NCI-H524 (cell line): Measurements from ENCODE around the gene SAMD8.
"Not testable (repeated sequence)": the region's sequence is repeated elsewhere in the genome, so short reads cannot be mapped to it uniquely, and the experiment has no call there.

Experiments
- DNase-seq, 2 experiments: peaks; one replicate each; lab custom pipeline; 2025; lab: John Stamatoyannopoulos, UW

Gene SAMD8

DNA sequence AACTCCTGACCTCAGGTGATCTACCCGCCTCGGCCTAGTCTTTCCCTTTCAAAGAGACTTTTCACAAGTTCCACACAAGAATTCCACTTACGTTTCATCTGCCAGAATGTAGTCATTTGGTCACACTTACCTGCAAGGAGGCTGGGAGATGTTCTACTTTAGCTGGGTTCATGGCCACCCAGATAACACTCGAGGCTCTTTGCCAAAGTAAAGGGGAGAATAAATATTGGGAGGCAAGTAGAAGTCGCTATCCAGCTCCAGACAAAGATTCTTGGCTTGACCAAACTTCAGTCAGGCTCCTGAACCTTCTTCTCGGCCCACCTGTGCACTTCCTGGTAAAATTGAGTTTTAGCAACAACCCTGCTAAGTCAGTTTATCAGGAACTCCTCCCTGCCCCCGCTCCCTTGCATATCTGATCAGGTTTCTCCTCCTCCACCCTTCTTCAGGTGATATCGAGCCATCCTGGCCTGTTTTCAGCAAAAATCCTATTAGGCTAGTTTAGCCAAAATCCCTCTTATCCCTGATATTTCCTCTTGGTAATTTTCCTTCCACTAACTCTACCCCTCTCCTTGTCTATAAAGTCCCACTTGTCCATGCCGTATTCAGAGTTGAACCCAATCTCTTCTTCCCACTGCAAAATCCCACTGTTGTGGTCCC lies 25.1 kb upstream of the SAMD8 start:
- DNase-seq = no peak

DNA sequence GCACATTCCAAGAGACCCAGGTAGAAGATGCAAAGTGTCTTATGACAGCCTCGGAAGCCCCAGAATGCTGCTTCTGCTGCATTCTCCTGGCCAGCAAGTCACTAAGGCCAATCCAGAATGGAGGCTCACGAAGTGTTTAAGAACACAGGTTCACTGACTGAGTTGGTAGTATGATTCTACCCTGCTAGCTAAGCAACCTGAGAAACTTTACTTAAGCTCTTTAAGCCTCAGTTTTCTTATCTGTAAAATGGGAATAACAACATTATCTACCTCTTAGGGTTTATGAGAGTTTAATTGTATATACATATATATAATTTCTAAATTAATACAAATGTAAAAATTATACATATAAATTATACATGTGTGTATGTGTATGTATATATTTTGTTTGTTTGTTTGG lies 22.8 kb upstream of the SAMD8 start:
- no peak for DNase-seq

DNA sequence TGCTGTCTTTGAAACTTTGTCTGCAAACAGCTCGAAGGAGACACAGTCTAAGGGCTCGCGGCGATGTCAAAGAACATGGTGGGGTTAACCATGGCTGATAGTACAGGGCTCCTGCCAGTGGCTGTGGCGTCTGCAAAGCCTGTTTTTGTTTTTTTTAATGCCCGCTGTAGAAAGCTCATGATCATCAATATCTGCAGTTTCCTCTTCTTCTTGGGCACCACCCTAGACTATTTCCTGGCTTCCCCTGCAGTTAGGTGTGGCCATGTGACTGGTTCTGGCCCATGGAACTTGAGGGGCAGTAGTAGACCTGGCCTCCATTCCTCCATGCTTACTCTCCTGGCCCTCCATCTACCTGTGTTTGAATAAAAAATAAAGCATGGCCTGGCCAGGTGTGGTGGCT lies 21.8 kb upstream of the SAMD8 start:
- DNase-seq = no peak

DNA sequence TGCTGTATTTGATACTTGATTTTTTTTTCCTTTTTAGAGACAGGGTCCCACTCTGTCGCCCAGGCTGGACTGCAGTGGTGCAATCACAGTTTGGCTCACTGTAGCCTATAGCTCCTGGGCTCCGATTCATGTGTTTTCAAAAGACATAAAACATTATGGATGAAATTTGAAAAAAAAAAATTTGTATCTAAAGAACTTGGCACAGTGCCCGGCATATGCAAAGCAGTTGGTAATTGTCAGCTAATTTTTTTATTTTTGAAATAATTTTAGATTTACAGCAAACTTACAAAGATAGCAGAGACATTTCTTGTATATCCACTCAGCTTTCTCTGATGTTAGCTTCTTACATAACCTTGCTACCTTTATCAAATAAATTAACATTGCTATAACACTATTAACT lies 20.3 kb upstream of the SAMD8 start:
- DNase-seq = no peak

DNA sequence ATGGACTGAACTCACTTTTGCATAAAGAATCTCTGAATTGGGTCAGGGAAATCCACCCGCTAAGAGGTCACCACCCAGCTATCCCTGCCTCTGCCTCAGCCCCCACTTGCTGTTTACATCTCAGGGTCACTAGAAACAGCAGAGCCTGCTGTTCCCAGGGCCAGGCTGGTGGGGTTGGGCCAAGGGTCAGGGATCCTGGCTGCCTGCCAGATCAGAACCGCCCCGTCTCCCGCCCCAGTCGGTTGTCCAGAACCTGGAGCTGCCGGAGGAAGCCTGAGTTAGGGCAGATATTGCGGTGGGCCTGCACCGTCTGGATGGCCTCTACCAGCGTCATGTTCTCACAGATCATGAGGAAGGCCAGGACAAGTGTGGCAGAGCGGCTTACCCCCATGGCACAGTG lies 17.0 kb upstream of the SAMD8 start:
- DNase-seq = no peak

DNA sequence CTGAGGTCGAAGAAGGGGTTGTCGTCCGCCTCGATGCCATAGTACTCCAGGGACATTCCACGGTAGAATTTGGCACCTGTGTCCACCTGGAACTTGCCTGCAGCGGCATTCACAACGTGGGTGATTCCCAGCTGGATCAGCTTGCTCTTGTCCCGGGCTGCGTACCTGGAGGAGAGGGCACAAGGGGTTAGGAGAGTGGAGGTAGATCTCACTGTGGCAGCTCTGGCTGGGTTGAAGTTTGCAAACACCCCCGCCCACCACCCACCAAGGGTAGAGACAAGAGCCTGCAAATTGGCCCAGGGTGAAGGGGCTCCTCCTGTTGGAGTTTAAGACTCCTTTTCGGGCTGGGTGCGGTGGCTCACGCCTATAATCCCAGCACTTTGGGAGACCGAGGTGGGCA lies 15.8 kb upstream of the SAMD8 start:
- no peak for DNase-seq

DNA sequence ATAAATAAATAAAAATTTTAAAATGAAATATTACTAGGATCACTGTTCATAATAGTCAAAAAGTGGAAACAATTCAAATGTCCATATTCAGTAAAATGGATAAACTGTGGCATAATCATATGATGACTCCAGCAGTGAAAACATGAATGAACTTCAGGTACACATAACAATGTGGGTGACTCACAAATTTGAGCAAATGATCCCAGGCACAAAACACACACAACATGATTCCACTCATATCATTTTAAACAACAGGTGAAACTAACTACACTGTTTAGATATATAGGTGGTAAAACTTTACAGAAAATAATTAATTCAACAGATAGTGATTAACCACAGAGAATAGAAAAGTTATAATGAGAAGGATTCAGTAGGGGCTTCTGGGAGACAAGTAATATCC lies 14.7 kb upstream of the SAMD8 start:
- DNase-seq = no peak

DNA sequence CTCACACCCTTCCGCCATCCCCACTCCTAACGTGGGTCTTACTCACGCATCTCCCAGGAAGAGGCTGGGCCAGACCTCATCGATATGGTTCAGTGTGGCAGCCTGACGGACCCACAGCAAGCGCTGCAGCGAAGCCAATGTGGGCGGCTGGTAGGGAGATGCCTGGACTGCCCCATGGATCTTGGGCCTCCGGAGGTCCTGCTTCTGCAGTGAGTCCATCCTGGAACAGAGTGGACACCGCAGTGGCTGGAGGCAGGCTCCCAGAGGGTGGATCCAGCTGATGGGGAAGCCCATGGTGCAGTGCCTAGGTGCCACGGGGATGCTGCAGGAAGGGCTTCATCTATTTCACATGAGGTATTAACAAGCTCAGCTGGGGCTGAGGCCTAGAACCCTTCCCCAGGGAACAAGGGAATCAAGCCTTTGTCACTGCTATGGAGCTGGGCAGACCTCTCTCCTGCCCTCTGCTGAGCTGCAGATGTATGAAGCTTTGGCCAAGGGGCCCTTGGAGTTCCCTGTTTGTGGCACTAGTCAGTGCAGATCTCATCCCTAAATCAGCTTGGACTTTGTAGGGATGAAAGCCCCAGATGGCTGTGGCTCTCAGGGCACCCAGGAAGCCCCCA lies 13.7 kb upstream of the SAMD8 start:
- DNase-seq = peak in 1 of 2 experiments; percentile 25

DNA sequence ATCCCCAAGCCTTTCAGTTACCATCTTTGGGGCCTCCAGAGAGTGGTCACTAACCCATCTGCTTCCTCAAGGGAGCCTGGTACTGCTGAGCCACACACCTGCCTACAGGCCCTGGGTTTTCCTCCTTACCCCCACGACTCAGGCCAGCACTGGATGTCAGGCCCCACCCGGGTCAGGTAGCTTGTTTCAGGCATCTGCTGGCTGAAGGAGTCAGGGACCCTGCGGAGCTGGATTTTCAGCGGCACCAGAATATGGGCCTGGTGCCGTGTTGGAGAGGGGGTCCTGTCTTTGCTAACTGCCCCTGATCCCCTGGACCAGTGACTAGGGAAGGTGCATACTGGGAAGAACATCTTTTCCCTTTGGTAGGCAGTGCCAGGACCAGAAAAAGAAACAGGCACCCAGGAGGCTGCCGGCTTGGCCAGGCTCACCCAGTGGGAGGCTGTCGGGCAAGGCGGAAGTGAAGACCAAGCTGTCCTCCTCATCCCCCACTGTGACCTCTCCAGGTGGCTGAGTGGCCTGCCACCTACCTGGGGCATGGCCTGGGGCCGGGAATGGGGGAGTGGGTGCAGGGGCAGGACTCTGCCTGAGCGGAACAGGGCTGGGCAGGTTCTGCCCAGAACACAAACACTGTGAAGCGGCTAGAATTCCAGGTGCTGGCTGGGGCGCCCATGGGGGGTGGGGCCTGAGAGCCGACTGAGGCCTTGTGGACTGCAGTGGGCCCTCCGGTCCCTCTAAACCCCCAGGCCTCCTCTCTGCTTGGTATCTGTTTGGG lies 12.4 kb upstream of the SAMD8 start:
- no peak for DNase-seq

DNA sequence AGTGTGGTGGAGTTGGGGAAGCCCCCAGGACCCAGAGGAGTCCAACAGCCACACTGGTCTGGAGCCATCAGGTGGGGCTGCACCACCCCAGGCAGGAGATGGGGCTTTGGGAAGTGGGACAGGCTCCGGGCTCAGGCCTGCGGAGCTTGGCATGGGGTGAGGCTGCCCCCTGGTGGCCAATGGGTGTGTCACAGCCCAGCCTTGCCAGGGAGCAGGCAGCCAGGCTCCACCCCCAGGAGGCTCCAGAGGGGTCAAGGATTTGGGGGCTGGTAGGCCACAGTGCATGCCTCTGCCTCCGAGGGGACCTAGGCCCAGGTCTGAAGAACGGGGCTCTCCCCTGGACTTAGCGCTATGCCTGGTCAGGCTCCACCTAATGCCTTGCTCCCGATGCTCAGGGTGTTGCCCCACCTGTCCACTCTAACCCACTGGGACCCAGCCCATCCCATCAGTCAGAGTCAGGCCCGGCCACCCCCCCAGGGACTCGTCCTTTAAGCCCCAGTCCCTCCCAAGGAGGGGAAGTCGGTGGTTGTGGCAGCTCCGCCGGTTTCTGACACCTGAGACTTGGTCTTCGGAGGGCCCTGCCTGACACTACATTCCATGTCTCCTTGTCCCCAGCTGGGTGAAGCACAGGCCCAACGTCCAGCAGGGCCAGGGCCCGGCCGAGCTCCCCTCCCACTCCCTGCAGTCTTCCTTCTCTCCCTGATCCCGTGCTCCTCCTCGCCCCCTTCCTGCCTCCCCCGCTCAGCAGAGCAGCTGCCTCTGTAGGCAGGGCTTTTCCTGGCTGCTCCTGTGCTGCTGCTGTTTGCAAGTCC lies 11.3 kb upstream of the SAMD8 start:
- peak in 1 of 2 experiments; percentile 21 for DNase-seq

DNA sequence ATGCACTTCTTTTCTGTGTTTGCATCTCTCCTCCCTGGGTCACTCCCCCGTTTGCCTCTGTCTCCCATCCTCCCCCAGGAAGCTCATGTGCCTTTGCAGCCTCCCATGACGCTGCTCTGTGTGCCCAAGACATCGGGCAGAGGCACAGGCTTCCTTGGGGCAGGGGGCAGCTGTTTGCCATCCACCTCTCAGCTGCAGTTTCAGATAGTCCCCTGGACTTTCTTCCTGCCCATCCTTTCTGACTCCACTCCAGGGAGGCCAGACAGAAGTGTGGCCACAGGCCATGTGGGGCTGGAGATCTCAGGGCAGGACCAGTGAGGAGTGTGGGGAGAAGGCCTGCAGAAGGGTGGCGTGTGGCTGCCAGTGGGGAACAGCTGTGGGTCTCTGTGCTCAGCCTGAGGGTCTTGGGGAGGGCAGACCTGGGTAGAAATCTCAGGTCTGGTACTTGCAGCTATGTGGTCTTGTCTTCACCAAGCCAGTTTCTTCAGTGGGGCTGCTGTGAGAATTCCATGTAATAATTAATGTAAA lies 10.6 kb upstream of the SAMD8 start:
- no peak for DNase-seq

DNA sequence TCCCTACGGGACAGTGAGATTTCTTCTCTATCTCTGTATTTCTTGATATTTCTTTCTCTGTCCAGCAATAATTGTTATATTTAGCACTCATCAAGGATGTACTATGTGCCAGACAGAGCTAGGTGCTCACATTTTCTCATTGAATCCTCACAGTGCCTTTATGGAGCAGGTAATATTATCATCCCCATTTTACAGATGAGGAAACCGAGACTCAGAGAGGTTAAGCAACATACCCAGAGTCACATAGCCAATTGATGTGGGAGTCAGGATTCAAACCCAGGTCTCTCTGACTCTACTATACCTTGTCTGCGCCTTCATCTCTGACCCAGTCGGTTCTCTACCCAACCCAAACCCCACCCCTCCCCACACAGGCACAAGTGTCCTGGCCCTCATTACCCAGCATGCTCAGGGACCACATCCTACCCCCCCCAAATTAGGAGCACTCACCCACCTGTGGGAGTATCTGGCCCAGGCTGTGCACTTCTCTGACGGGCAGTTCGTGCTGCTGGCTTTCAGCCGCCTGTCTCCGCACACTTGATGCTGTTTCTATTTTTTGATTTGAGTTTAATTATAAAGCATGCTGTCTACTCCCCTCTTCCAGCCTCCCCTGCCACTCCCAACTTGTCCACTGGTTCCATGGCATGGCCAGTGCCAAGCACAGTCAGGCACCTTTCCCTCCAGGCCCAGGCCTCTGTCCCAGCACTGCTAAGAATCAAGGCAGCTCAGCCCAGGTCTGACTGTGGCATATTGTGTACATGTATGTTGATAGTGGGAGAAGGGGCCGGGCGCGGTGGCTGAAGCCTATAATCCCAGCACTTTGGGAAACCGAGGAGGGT lies 9.8 kb upstream of the SAMD8 start:
- no peak for DNase-seq

DNA sequence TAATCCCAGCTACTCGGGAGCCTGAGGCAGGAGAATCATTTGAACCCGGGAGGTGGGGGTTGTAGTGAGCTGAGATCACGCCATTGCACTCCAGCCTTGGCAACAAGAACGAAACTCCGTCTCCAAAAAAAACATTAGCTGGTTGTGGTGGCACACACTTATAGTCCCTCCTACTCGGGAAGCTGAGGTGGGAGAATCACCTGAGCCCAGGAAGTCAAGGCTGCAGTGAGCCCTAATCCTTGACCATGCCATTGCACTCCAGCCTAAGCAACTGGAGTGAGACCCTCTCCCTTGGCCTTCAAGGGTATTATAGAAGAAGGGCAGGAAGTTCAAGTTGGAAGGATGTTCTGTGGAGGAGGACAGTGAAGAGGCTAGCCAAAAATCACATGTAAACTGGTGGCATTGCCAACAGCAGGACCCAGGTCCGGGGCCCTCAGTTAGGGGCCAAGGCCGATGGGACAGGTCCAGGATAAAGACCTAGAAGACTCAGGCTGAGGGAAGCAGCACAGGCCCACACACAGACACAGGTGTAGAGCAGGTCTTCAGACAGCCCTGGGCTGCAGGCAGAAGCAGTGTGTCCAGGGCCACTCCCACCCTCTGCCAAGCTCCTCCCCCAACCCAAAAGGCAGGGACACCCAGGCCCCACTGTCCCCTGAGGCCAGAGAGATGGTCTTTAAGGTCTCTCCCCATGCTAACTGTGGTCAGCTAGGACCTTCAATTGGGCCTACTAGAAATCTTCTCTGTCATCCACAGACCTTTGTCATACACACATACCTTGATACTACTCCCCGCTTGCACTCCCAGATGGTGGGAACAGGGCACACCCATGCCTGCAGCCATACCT lies 8.4 kb upstream of the SAMD8 start:
- no peak for DNase-seq

DNA sequence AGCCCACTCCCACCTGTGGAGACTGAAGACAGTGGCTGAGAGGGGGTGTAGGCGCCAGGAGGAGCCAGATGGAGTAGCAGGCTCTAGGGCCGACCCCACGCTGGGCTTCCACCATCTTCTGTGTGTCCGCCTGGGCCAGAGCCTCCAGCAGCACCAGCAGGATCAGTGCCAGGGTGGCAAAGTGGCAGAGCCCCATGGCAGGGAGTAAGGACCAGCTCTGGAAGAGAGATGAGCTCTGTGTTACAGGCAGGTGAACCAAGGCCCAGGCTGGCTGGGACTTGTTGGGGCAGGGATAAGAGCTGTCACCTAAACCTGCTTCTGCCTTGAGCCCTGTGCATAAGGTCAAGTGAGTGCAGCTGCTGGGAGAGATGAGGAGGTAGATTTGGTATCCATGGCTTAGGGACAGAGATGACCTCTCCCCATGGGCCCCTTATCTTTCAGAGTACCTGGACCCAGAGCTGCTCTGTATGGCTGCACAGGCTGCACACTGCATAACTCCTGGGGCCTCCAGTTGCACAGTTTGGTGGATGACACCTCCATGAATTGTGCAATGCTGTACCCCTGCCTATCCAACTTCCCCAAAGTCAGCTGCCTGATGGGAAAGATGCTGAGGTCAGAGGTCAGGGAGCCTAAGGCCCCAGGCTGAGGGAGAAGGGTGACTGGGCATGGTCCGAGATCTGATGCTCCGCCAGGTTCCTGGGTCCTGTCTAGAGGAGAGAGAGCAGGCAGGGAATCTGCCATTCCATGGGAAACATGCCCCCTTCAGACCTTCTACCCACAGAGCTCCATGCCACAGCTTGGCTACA lies 7.4 kb upstream of the SAMD8 start:
- no peak for DNase-seq

DNA sequence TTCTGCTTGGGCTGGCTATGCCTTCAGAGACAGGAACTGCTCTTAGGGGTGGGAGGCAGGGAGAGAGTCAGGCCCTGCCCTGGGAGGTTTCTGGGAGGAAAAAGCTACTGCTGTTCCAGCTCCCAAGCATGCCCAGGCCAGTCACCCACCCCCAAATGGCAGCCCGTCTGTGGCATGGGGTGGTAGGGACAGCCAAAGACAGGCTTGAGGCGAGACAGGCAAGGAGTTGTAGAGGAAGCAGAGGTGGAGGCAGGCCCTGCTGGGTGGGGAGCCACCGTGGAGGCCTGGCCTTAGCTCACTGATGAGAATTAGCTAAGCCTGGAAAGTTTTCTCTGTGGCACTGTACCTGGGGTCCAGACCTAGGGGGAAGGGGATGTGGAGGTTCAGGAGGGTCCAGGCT lies 6.6 kb upstream of the SAMD8 start:
- DNase-seq = no peak

DNA sequence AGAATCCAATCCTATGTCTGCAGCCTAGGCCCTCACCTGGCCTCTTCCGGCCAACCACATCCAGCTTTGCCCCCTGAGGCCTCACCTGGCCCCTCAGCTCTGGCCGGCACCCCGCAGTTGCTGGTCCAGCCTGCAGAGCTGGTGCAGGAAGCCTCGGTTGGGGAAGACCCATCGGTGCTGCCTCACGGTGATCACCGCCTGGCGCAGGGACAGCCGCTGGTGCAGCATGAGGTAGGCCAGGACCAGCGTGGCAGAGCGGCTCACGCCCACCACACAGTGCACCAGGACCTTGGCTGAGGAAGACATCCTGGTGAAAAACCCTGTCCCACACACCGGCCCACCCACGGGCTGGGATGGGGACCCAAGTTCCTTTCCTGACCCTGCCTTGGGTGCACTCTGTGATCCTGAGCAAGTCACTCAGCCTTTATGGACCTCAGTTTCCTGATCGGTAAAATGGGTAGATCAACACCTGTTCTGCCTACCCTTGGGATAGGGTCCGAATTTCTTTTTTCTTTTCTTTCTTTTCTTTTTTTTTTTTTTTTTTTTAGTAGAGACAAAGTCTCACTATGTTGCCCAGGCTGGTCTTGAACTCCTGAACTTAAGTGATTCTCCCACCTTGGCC lies 5.8 kb upstream of the SAMD8 start:
- no peak for DNase-seq

DNA sequence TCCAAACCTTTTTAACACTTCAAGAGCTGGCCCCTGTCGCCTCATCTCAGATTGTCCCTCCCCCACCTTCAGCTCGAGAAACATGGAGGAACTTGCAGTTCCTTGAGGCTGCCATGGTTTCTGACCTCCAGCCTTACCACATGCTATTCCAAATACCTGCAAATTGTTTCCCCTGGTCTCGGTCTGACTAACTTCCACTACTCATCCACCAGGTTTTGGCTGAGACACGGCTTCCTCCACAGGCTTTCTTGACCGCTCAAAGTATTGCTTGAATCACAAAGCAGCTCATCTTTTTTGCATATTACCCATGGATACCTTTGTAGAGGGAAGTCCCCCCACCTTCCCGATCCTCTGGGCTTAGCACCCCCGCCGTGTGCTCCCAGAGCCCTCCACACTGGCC lies 5.2 kb upstream of the SAMD8 start:
- no peak for DNase-seq

DNA sequence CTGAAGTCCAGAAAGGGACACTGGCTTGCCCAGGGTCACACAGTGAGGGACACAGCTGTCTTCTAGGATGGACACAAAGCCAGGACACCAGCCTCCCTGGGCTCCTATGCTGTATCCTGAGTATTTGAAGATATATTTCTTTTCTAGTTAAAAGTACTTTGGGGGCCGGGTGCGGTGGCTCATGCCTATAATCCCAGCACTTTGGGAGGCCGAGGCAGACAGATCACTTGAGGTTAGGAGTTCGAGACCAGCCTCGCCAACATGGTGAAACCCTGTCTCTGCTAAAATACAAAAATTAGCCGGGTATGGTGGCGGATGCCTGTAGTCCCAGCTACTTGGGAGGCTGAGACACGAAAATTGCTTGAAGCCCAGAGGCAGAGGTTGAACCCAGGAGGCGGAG lies 4.6 kb upstream of the SAMD8 start:
- DNase-seq = not testable (repeated sequence)
